GM18519 (cell line): ENCODE data around the gene PRRG4.
"Not testable (repeated sequence)": the region's sequence is repeated elsewhere in the genome, so short reads cannot be mapped to it uniquely, and the experiment has no call there.

Experiments used
- ATAC-seq: cut with Tn5 transposase; IDR thresholded peaks from one replicate; pipeline ENCODE4 v1.9.1; 2021; ENCODE audit warnings: mild to moderate bottlenecking, moderate library complexity; ENCODE audit not compliant: unreplicated experiment, low FRiP score

PRRG4 gene

DNA sequence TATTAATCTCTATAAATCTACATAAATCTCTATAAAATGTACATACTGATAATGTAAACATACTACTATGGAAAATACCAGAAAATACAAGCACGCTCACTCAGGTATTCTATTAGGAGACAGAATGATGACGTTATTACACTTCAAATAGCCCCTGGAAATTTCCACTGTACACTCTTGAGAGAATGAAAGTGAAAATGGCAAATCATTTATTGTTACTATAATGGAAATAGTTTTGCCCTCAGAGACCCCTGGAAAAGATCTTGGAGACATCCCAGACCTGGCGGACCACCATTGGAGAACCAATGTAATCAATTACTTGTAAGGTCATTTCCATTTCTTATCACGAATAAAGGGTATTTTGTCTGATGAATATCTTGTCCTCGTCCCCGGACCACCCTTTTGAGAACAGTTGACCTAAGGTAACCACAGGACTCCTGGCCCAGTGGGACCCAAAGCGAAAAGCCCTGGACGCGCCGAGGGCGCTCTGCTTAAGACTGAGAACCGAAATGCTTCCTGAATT lies 509 bp upstream of the PRRG4 start:
- ATAC-seq = peak; percentile 37

DNA sequence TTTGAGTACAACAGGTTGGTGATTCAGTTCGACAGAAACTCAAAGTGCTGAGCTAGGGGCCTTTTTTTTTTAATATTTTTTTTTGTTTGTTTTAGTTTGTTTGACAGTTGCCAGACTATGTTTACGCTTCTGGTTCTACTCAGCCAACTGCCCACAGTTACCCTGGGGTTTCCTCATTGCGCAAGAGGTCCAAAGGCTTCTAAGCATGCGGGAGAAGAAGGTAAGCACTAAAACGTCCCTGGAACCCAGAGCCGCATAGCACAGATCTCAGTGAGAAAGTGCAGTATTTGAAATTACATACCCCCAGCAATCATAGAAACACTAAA lies 649 bp downstream of the PRRG4 start:
- ATAC-seq = no peak

DNA sequence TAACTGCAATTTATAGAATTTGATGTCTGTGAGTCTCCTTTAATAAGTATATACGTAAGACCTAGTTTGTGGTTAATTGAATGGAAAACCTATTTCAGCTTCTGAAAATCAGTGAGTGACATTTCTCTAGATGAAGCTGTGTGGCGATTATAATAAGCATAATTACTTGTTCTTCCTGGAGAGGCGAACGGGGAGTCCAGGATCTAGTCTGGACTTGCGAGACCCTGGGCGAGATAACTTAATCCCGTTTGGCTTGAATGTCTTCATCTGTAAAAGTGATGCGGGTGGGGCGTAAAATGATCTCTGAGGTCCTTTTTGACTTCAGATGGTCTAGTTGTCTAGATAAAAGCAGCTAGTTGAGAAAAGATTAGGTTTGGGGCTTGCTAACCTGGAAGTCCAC lies 1.1 kb downstream of the PRRG4 start:
- no peak for ATAC-seq

DNA sequence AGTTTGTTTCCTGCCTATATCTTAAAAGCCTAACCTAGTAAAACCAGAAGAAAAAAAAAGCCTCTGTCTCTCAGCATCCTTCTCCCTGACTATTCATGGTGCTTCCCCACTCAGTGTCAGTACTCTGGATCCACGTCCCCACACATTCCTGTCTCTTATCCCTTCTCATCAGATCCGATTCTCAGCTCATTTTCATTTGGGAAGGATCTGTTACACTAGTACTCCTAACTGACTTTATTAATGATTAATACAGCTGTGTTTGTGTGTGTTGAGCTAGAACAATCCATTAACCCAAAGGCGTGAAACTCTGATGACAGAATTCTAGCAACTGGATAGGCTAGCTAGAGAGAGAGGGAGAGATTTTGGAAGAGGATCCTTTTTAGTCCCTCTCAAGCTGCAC lies 1.5 kb downstream of the PRRG4 start:
- ATAC-seq = no peak

DNA sequence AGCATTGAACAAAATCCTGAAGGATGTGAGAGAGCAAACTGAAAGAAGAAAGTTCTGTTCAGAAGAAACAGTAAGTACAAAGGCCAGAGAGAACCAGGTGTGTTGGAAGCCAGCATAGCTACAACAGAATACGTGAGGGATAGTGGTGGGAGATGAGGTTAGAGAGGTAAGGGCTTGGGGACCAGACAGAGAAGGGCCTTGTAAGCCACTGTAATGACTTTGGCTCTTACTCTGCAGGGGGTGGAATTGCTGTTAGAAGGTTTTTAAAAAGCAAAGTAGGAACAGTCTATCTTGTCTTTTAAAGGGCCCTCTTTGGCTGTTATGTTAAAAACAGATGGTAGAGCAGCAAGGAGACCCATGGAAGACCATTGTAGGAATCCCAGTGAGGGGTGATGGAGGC lies 4.2 kb downstream of the PRRG4 start:
- ATAC-seq = no peak

DNA sequence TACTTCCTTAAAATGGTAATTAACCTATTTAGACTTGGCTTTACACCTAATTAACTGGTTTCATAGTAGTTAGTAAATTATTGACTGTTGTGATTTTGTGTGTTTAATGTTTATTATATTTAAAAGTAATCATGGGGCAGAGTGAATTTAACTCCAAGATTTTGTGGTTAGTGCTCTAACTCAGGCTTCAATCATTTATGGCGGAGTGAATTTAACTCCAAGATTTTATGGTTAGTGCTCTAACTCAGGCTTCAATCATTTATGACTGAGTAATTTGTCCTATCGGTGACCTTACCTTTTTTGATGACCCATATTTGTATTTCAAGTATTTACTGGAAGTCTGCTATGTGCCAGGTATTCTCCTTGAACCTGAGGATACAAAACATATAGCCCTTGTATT lies 7.2 kb downstream of the PRRG4 start:
- ATAC-seq = no peak

DNA sequence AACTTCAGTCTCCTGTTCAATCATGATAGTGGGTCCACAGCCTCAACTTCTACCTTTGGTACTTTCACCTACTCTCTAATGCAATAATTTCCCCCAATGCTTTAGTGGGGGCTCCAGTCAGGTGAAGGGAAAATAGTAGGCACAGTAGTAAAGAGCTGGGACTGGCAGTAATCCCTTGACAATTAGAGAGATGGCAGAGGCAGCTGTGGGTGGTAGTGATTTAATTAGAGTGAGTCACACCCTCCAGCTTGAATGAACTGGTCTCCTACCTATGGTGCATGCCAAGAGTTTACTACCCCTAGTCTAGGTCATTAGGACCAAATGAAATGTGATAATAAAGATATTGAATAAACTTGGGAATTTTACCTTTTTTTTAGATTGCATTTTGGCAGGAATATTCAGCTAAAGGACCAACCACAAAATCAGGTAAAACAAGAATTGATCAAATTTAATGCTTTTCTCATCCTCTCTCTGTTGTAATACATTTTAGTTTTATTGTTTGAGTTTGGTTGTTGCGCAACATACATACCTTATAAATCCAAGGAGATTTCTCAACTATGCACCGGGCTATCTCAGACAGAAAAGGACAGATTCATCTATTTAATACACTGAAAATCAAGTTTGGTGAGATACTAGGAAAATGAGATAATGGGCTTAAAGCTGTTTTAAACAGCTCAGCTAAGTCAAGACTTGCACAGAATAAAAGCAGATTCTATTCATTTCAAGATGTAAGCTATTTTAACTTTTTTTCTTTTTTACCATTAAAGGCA lies 9.0 kb downstream of the PRRG4 start:
- no peak for ATAC-seq

DNA sequence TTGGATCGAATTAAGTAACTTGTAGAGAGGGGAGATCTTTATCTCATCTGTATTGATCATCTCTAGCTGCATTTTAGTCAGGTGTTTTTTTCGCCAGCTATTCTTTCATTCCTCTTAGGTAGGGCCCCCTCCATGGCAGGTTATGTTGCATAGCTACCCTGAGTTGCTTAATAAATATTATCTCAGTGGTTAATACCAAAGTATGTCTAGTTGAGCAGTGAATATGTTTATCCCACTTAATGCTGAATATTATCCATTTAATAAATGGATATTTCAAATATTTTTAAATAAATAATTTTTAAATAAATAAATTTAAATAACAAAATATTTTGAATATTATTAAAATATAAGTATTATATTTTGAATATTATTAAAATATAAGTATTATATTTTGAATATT lies 9.6 kb downstream of the PRRG4 start:
- no peak for ATAC-seq

DNA sequence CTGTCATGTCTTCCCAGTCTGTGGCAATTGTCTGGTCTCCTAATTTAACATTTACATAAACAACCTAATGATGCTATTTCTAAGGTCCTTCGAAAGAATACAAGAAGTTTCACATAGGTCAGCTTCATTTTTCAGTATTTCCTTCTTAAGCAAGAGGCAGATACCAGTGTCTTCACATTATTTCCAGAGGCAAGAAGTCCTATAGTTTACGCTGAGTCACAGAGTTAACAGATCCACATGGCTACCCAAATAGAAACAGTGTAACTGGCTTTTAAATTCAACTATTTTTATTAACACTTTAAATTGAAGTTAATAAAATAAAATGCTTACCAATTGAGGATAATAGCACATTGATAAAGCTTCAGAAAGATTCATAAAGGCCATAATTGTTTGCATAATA lies 10.9 kb downstream of the PRRG4 start:
- no peak for ATAC-seq

DNA sequence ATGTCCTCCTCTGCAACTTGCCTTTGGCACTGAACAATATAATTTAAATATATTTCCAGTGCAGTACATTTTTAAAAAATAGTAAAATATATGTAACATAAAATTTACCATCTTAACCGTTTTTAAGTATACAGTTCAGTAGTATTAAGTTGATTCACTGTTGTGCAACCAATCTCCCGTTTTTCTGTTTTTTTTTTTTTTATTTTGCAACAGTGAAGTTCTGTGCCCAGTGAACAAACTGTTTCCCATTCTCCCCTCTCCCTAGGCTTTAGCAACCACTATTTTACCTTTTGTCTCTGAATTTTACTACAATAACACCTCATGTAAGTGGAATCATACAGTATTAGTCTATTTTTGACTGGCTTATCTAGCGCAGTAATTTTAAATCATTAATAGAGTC lies 13.8 kb downstream of the PRRG4 start:
- no peak for ATAC-seq

DNA sequence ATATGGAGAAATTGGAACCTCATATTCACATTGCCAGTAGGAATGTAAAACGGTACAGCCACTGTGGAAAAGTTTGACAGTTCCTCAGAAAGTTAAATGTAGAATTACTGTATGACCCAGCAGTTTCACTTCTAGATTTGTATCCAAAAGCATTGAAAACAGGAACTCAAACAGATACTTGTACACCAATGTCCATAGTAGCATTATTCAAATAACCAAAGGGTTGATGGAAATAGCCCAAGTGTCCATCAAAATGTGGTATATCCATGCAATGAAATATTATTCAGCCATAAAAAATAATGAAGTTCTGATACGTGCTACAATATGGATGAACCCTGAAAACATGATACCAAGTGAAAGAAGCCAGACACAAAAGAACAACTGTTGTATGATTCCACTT lies 17.8 kb downstream of the PRRG4 start:
- ATAC-seq = no peak

DNA sequence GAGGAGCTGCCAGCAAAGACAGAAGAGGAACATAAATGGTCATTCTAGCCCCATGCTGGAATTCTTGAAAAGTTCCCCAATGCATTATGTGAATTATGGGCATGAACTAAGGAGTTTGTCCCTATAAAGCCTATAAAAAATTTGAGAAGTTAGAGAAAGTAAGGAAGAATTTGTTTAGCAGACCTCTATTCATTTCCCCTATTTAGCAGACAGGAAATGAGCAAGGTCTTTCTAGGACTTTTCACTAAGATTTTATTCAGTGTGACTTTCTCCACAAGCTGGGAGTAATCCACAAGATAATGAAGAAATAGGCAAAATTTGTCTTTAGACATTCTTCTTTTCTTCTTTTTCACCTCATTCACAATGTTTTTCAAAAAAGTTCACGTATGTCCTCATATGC lies 20.0 kb downstream of the PRRG4 start:
- no peak for ATAC-seq

DNA sequence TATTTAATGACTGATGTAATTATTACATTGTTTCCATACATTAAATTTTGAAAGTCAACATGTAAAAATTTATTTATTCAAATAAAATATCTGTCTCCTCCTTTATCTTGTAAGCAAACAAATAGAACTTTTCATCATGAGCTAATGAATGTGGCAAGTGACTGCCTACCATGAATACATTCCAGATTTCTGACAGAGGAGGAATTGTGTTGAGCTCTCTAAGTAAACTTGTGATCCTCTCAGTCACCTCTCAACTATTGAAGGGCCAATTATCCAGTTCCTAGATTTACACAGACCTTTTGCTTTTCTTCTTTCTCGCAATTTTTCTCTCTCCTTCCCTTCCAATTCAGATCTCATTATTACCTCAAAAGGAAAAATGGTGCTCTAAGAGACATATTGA lies 21.5 kb downstream of the PRRG4 start:
- no peak for ATAC-seq

DNA sequence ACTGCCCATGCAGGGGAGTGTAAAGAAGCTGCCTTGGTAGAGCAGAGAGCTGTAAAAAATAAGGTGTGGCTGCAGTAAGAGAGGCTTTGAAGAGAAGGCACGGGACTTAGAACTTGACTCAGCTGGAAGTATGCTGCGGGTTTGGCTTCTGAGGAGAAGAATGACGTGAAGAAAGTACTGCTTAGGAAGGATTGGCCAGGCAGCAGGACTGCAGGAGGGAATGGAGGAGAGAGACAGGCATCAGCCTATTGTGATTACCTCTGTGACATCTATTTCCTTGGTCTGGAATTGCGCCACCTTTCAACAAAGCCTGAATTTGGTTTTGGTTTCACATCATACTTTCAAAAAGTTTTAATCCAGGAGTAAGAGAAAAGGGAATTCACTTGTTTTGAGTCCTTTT lies 22.5 kb downstream of the PRRG4 start:
- no peak for ATAC-seq

DNA sequence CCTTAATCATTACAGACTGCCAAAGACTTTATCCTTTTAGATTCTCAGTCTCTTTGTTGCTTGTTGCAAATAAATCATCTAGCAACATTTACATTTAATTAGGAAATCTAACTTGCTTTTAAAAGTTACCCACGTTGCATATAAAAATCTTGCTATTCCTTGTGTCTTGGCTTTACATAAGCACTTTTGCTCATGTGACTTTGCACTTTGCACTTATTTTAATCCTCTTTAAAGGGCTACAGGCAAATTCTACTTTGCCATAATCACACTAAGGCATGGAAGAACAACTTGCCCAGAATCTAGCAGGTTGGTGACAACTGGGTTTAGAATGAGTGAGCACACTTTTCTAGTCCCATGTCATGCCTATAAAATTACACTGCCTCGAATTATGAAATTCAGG lies 25.9 kb downstream of the PRRG4 start:
- no peak for ATAC-seq

DNA sequence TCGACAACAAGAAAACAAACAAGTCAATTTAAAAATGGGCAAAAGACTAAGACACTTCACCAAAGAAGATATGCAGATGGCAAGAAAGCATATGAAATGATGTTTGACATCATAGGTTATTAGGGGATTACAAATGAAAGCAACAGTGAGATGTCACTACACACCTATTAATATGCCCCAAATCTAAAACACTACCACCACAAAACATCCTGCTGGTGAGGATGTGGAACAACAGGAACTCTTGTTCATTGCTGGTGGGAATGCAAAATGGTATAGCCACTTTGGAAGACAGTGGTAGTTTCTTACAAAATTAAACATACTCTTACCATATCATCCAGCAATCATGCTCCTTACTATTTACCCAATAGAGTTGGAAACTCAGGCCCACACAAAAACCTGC lies 29.0 kb downstream of the PRRG4 start:
- ATAC-seq = no peak

DNA sequence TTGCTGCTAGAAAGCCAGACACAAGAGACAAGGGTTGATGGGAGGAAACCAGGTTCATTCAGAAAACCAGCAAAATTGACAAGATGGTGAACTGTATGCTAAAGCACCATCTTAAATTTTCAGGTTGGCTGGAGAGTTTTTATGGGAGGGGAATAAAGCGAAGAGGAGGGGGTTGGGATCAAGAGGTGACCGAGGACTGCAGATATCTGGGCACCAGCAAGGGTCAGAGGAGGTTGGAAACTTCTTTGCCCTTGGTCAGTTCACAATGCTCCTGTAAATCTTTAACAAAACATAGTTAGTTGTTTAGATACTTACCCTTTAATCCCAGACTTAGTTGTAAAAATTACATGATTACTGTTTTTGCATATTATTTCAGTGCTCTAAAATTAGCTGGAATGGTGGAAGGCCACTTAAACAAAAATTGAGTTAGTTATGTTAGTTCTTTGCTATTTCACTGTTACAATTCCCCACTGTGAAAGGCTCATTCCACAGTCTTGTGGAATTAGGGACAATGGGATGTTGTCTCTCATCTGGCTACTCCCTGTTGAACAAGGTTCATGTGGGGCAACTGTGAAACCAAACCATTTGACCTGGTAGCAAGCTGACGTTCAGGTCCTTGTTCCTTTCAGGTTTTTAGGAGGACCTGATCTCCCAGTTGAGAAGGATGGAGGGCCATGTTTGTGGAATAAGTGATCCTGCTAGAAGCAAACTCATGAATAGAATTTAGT lies 32.3 kb downstream of the PRRG4 start:
- no peak for ATAC-seq

DNA sequence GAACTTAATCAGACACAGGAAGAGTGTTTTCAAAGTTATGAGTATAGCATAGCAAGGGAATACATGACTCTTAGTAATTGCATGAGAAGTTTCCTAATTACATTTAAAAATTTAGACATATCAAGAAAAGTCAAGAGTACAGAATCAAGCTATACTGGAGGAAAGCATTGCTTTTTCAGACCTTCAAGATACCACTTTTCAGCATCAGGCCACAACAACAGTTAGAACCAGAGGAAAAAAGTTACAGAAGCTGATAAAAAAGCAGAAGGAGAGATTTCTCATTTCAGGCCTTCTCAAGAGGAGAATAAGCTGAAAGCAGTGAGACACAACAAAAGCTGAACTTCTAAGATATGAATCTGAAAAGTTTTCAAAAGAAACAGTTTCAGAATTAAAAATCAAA lies 34.8 kb downstream of the PRRG4 start:
- ATAC-seq = no peak

DNA sequence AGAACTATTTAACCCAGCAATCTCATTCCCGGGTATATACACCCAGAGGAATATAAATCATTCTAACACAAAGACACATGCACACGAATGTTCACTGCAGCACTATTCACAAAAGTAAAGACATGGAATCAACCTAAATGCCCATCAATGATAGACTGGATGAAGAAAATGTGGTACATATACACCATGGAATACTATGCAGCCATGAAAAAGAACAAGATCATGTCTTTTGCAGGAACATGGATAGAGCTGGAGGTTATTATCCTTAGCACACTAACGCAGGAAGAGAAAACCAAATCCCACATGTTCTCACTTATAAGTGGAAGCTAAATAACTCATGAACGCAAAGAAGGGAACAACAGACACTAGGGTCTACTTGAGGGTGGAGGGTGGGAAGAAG lies 39.0 kb downstream of the PRRG4 start:
- not testable (repeated sequence) for ATAC-seq

DNA sequence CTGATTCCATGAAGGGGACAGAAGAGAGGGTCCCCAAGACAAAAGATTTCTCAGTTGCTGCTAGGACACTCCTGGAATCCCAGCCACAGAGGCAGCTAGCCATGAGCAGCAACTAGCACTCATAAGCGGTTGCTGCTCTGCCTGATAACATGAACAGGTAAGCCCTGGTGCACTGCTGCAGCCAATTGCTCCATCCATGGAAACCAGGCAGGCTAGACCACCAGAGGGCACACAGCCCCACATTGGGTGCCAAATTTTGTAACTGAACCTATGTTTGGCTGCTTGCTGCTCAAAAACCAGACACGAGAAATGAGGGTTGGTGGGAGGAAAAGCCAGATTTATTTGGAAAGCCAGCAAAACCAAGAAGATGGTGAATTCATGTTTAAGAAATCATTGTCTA lies 40.9 kb downstream of the PRRG4 start:
- no peak for ATAC-seq

DNA sequence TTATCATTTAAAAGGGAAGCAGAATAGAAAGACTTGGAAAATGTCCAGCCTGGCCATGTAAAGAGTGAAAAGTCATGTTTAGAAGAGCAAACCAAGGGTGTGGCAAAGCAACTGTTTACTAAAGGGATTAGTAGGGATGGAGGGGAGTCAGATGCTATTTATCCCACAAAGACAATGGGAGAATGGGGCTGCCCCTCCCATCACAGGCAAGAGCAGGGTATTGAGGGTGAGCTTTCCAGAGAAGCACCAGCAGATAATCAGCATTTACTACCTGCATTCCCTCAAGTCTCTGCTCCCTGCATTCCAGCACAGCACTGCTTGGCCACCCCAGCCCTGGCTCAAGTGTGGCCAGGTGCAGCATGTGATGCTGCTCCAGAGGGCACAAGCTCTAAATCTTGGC lies 44.4 kb downstream of the PRRG4 start:
- no peak for ATAC-seq

DNA sequence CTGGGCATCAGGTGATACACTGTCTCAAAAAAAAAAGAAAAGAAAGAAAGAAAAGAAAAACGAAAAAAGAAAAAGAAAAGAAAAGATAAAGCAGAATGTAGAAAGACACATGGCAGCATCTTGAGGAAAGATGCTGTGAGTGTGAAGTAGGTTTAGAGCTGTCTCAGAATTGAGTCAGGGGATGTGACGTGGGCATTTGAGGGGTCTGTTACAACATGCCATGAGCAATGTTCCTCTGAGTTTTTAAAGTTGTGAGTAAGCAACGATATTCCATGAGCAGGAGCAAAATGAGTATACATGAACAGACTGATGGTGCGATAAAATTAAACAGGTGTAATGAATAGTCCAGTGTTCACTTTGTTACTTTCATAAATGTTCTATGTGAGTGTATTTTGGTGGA lies 51.6 kb downstream of the PRRG4 start:
- ATAC-seq = no peak
